ENCODE data around the gene SPATA9.

GRCh38 chr5:95620030-95620869, 62.5 kb downstream of the SPATA9 start, which contains the start of gene GPR150:
- TF ChIP-seq CTCF (conservative IDR thresholded peaks at IDR 0.05) (no peak), ZFX (IDR thresholded peaks at IDR 0.05) (no peak)
